CD4-positive, CD25-positive, alpha-beta regulatory T cell (primary cell): ENCODE results near the gene DENND11. TPM values are rescaled to one million over a fixed set of nuclear protein-coding genes. Genes with fewer than 3 reads are reported as not detected.
A peak's percentile ranks its signal among the peaks of the same experiment; 100 is the strongest.

Source experiments
- ATAC-seq, 2 donors: fragments of 150-1000 bp; cut with Tn5 transposase; one replicate each; pipeline ENCODE4 v1.10.0; 2021; ENCODE audit warnings: low read depth in 2 of 2, moderate number of reproducible peaks in 2 of 2, moderate library complexity in 1 of 2
- DNase-seq, 3 donors: peaks; one replicate each; pipeline versions ENCODE4 v3.0.0 to v3.0.0-alpha.2; 2012 to 2022; ENCODE audit warnings: mixed read lengths in 1 of 3
- H3K27ac ChIP-seq: one replicate; pipeline ENCODE4 v1.7.0; 2013; ENCODE audit warnings: mild to moderate bottlenecking, low read length; ENCODE audit not compliant: insufficient read depth, poor library complexity, severe bottlenecking
- H3K27me3 ChIP-seq: one replicate; pipeline ENCODE4 v1.7.0; 2013; ENCODE audit warnings: low read length; ENCODE audit not compliant: control insufficient read depth, insufficient read depth
- H3K36me3 ChIP-seq: one replicate; pipeline ENCODE4 v1.7.0; 2013; ENCODE audit warnings: mild to moderate bottlenecking, low read length, moderate library complexity; ENCODE audit not compliant: control insufficient read depth, insufficient read depth
- H3K4me1 ChIP-seq: 2 replicates; pipeline ENCODE4 v1.7.0; 2013; ENCODE audit warnings: mild to moderate bottlenecking, low read length; ENCODE audit not compliant: insufficient read depth, control insufficient read depth, poor library complexity, severe bottlenecking
- H3K4me3 ChIP-seq: one replicate; pipeline ENCODE4 v1.7.0; 2013; ENCODE audit warnings: low read depth, mild to moderate bottlenecking, low read length, moderate library complexity
- H3K9me3 ChIP-seq, 2 experiments: 1 replicate in 1 of 2; 2 replicates in 1 of 2; pipeline ENCODE4 v1.7.0; 2013; ENCODE audit warnings: low read length in 2 of 2, mild to moderate bottlenecking in 1 of 2, moderate library complexity in 1 of 2; ENCODE audit not compliant: control insufficient read depth in 2 of 2
- H3K27ac Mint-ChIP-seq, 3 donors: one replicate each; pipeline ENCODE4 v1.8.0; 2020 to 2022; ENCODE audit warnings: mild to moderate bottlenecking in 3 of 3, mixed read lengths in 3 of 3, moderate library complexity in 2 of 3
- H3K27me3 Mint-ChIP-seq: one replicate; pipeline ENCODE4 v1.8.0; 2022; ENCODE audit warnings: mild to moderate bottlenecking, mixed read lengths
- H3K36me3 Mint-ChIP-seq: one replicate; pipeline ENCODE4 v1.8.0; 2020; ENCODE audit warnings: mixed read lengths
- H3K4me1 Mint-ChIP-seq, 4 donors: one replicate each; pipeline ENCODE4 v1.8.0; 2020 to 2022; ENCODE audit warnings: mixed read lengths in 4 of 4, mild to moderate bottlenecking in 1 of 4
- H3K4me3 Mint-ChIP-seq, 4 donors: one replicate each; pipeline ENCODE4 v1.8.0; 2020 to 2022; ENCODE audit warnings: mild to moderate bottlenecking in 4 of 4, mixed read lengths in 4 of 4, moderate library complexity in 3 of 4
- H3K9me3 Mint-ChIP-seq, 7 donors: one replicate each; pipeline ENCODE4 v1.8.0; 2020 to 2022; ENCODE audit warnings: mixed read lengths in 7 of 7, mild to moderate bottlenecking in 3 of 7, moderate library complexity in 2 of 7
- polyA plus RNA-seq, 4 donors: library from polyadenylated mRNA; unstranded; fragments of 300-500 nt; fragmentation: Illumina TruSeq; gene quantifications; one replicate each; pipeline ENCODE4 v1.2.3, GENCODE V29; 2021
- total RNA-seq: library from RNA; stranded (reverse); gene quantifications from one replicate; pipeline ENCODE4 v1.2.3, GENCODE V29; 2022

Gene DENND11
- total RNA-seq (47.7 TPM), polyA plus RNA-seq (10 to 100 TPM; 10.8 to 14.5 (median 11.1) TPM)

GRCh38 chr7:141702047-141702567 is at the start of gene DENND11:
Gene DENND11 (minus strand): TSS chr7:141702166. CDS start chr7:141702153, 13 bp downstream.
- H3K36me3 Mint-ChIP-seq: peaks cover 3% of the 10 kb centered on the region
- H3K4me3 ChIP-seq: peak within 1 kb of the TSS; percentile 85
- H3K27ac ChIP-seq: peak within 1 kb of the TSS; percentile 73
- peaks cover 8 to 45% (median 40%) of the 10 kb centered on the region in 4 donors for H3K4me1 Mint-ChIP-seq
- ATAC-seq (peak; percentile 71 to 75), DNase-seq (peak; percentile 49 to 60 (median 51))
- H3K4me1 ChIP-seq: peaks cover 33% of the 10 kb centered on the region
- peaks cover 9% of the 10 kb centered on the region for H3K27me3 Mint-ChIP-seq
- no peaks in the 10 kb centered on the region for H3K9me3 ChIP-seq
- H3K27ac Mint-ChIP-seq: peak within 1 kb of the TSS; percentile 93 to 95 (median 93)
- H3K9me3 Mint-ChIP-seq: no peaks in the 10 kb centered on the region
- peak within 1 kb of the TSS; percentile 86 to 97 (median 92) for H3K4me3 Mint-ChIP-seq
- H3K27me3 ChIP-seq: no peaks in the 10 kb centered on the region
- H3K36me3 ChIP-seq: no peaks in the 10 kb centered on the region

GRCh38 chr7:141748396-141748795 is 46.4 kb upstream of the DENND11 start:
- Histone ChIP-seq H3K27ac (no peak overlapping the region), H3K36me3 (peaks cover 98% of the 10 kb centered on the region), H3K4me1 (no peaks in the 10 kb centered on the region), H3K9me3 (peaks cover 18 to 34% of the 10 kb centered on the region in 2 experiments), H3K27me3 (no peaks in the 10 kb centered on the region), H3K4me3 (no peak overlapping the region)
- ATAC-seq: no peak
- peaks cover 4 to 12% (median 11%) of the 10 kb centered on the region in 4 donors for H3K4me1 Mint-ChIP-seq
- DNase-seq: no peak
- H3K27ac Mint-ChIP-seq: no peak overlapping the region
- H3K9me3 Mint-ChIP-seq: peaks cover 2 to 32% (median 9%) of the 10 kb centered on the region in 7 donors
- no peak overlapping the region for H3K4me3 Mint-ChIP-seq
- peaks cover 54% of the 10 kb centered on the region for H3K36me3 Mint-ChIP-seq
- no peaks in the 10 kb centered on the region for H3K27me3 Mint-ChIP-seq

- Histone ChIP-seq H3K36me3 (peaks cover 90% of the 10 kb centered on the region), H3K4me1 (peaks cover 16% of the 10 kb centered on the region), H3K27me3 (no peaks in the 10 kb centered on the region), H3K9me3 (no peaks in the 10 kb centered on the region), H3K27ac (no peak overlapping the region), H3K4me3 (no peak overlapping the region)
- peaks cover 29% of the 10 kb centered on the region for H3K36me3 Mint-ChIP-seq
- peaks cover 14 to 43% (median 29%) of the 10 kb centered on the region in 4 donors for H3K4me1 Mint-ChIP-seq
- no peak for ATAC-seq
- no peak for DNase-seq
- H3K4me3 Mint-ChIP-seq: peak overlapping the region in 1 of 4 donors; percentile 64
- H3K27me3 Mint-ChIP-seq: no peaks in the 10 kb centered on the region
- H3K9me3 Mint-ChIP-seq: no peaks in the 10 kb centered on the region
- no peak overlapping the region for H3K27ac Mint-ChIP-seq
Measured at GRCh38 chr7:141744131-141744530, 42.2 kb upstream of the DENND11 start.

GRCh38 chr7:141742229-141742628 is 40.3 kb upstream of the DENND11 start:
- peak overlapping the region in 1 of 3 donors; percentile 15 for H3K27ac Mint-ChIP-seq
- H3K4me1 Mint-ChIP-seq: peaks cover 26 to 61% (median 38%) of the 10 kb centered on the region in 4 donors
- Histone ChIP-seq H3K27me3 (no peaks in the 10 kb centered on the region), H3K27ac (no peak overlapping the region), H3K4me1 (peaks cover 26% of the 10 kb centered on the region), H3K9me3 (no peaks in the 10 kb centered on the region), H3K4me3 (no peak overlapping the region), H3K36me3 (peaks cover 72% of the 10 kb centered on the region)
- DNase-seq (no peak), ATAC-seq (no peak)
- no peak overlapping the region for H3K4me3 Mint-ChIP-seq
- H3K36me3 Mint-ChIP-seq: peaks cover 32% of the 10 kb centered on the region
- no peaks in the 10 kb centered on the region for H3K9me3 Mint-ChIP-seq
- no peaks in the 10 kb centered on the region for H3K27me3 Mint-ChIP-seq

- Histone ChIP-seq H3K4me3 (peak overlapping the region; percentile 97), H3K27me3 (no peaks in the 10 kb centered on the region), H3K4me1 (peaks cover 32% of the 10 kb centered on the region), H3K9me3 (no peaks in the 10 kb centered on the region), H3K36me3 (peaks cover 43% of the 10 kb centered on the region), H3K27ac (peak overlapping the region; percentile 88)
- H3K27me3 Mint-ChIP-seq: no peaks in the 10 kb centered on the region
- ATAC-seq (no peak), DNase-seq (no peak)
- no peaks in the 10 kb centered on the region for H3K9me3 Mint-ChIP-seq
- peaks cover 28% of the 10 kb centered on the region for H3K36me3 Mint-ChIP-seq
- peaks cover 26 to 63% (median 36%) of the 10 kb centered on the region in 4 donors for H3K4me1 Mint-ChIP-seq
- H3K27ac Mint-ChIP-seq: peak overlapping the region; percentile 58 to 97 (median 78)
- peak overlapping the region; percentile 94 to 99 (median 97) for H3K4me3 Mint-ChIP-seq
Measured at GRCh38 chr7:141739250-141739649, 37.3 kb upstream of the DENND11 start.

- ATAC-seq (no peak), DNase-seq (no peak)
- peak overlapping the region; percentile 88 for H3K27ac ChIP-seq
- peak overlapping the region; percentile 97 for H3K4me3 ChIP-seq
- peak overlapping the region; percentile 94 to 99 (median 97) for H3K4me3 Mint-ChIP-seq
- H3K27ac Mint-ChIP-seq: peak overlapping the region; percentile 97 to 99 (median 98)
- peaks cover 32% of the 10 kb centered on the region for H3K4me1 ChIP-seq
- peaks cover 20 to 56% (median 31%) of the 10 kb centered on the region in 4 donors for H3K4me1 Mint-ChIP-seq
- H3K9me3 Mint-ChIP-seq: no peaks in the 10 kb centered on the region
- no peaks in the 10 kb centered on the region for H3K27me3 Mint-ChIP-seq
- no peaks in the 10 kb centered on the region for H3K9me3 ChIP-seq
- peaks cover 26% of the 10 kb centered on the region for H3K36me3 Mint-ChIP-seq
- H3K36me3 ChIP-seq: peaks cover 37% of the 10 kb centered on the region
- no peaks in the 10 kb centered on the region for H3K27me3 ChIP-seq
Measured at GRCh38 chr7:141738592-141739013, 36.6 kb upstream of the DENND11 start.

GRCh38 chr7:141737836-141738591 is 36.0 kb upstream of the DENND11 start, which contains the start of gene SSBP1:
Gene SSBP1 (plus strand): TSS chr7:141738358. CDS start chr7:141739167, 809 bp downstream.
- Histone ChIP-seq H3K9me3 (no peaks in the 10 kb centered on the region), H3K36me3 (peaks cover 31% of the 10 kb centered on the region), H3K4me3 (peak within 1 kb of the TSS; percentile 97), H3K4me1 (peaks cover 32% of the 10 kb centered on the region), H3K27ac (peak within 1 kb of the TSS; percentile 88), H3K27me3 (no peaks in the 10 kb centered on the region)
- peak; percentile 89 to 92 for ATAC-seq
- no peaks in the 10 kb centered on the region for H3K27me3 Mint-ChIP-seq
- peaks cover 19 to 53% (median 31%) of the 10 kb centered on the region in 4 donors for H3K4me1 Mint-ChIP-seq
- H3K4me3 Mint-ChIP-seq: peak within 1 kb of the TSS; percentile 94 to 99 (median 97)
- DNase-seq: peak; percentile 84 to 99 (median 93)
- no peaks in the 10 kb centered on the region for H3K9me3 Mint-ChIP-seq
- H3K36me3 Mint-ChIP-seq: peaks cover 21% of the 10 kb centered on the region
- H3K27ac Mint-ChIP-seq: peak within 1 kb of the TSS; percentile 97 to 99 (median 98)
